ENCODE measurements around the gene LMBRD1. TPM values are rescaled to one million over a fixed set of nuclear protein-coding genes. Genes with fewer than 3 reads are reported as not detected.

Gene LMBRD1
- total RNA-seq, 1 experiment from 2014 or later: 27.5 TPM

GRCh38 chr6:69841862-69842261, 45.1 kb upstream of the LMBRD1 start:
- no peaks in the 10 kb centered on the region for H3K4me1 ChIP-seq
- no peak overlapping the region for H3K4me3 Mint-ChIP-seq (ENCODE audit: unreplicated experiment)
- H3K4me1 Mint-ChIP-seq (ENCODE audit: low read depth, unreplicated experiment): no peaks in the 10 kb centered on the region
- POLR2A ChIA-PET: no interaction called here
- H3K27me3 ChIP-seq (replicated peaks; ENCODE audit: control insufficient read depth, insufficient read depth, low read length): no peaks in the 10 kb centered on the region
- no peaks in the 10 kb centered on the region for H3K9me3 ChIP-seq
- H3K27ac Mint-ChIP-seq (ENCODE audit: unreplicated experiment): no peak overlapping the region
- CTCF ChIA-PET: no interaction called here
- H3K4me3 ChIP-seq (ENCODE audit: low read depth, low read length): no peak overlapping the region
- H3K36me3 Mint-ChIP-seq (ENCODE audit: insufficient read depth, unreplicated experiment): no peaks in the 10 kb centered on the region
- intact Hi-C loops (cut with micrococcal nuclease; ENCODE audit: unreplicated experiment): no loop called here
- BruUV-seq (replicated peaks): no TSS peak
- H3K36me3 ChIP-seq (ENCODE audit: control insufficient read depth, insufficient read depth, low read length): no peaks in the 10 kb centered on the region
- H3K9me3 Mint-ChIP-seq (ENCODE audit: unreplicated experiment): no peaks in the 10 kb centered on the region
- no peak for DNase-seq
- no peak for TF ChIP-seq CTCF (IDR thresholded peaks at IDR 0.05; ENCODE audit: insufficient read depth in 1 of 2, low read depth in 1 of 2, low read length in 1 of 2, severe bottlenecking in 1 of 2, unreplicated experiment in 1 of 2)
- H3K27me3 Mint-ChIP-seq (ENCODE audit: insufficient read depth, unreplicated experiment): peaks cover 2% of the 10 kb centered on the region

DNA sequence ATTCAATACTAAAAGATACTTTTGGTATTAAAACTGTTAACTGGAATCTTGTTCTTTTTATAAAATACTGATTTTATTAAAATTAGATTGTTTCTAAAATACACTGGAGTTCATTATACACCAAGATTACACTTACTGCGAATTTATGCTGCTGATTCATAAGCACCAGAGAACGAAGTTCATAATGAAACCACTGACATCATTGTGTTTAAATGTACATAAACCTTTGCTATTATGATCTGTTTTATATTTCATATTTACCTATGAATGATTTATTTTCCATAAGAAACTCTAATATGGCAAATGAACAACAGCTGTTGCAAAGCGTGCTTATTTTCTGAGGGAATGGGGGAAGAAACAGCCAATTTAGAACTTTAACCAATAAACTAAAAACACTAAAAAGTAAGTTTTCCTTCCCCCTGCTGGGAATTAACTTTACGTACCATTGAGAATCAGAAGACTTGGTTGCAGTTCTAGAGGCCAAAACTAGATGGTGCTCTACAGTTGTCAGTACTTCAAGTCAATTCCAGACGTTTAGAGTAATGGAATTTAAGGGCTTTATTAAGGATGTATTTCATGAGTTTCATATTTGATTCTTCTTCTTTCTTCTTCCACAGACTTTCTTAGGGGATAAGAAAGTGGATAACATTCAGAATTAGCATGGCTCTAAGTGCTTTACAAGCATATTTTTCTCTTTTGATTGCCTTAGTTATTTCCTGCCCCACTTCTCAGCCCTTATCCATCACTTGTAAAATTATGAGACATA, 38.8 kb upstream of the LMBRD1 start:
- peak; percentile 56 to 79 for TF ChIP-seq CTCF (IDR thresholded peaks at IDR 0.05; ENCODE audit: insufficient read depth in 1 of 2, low read depth in 1 of 2, low read length in 1 of 2, severe bottlenecking in 1 of 2, unreplicated experiment in 1 of 2)
- Mint-ChIP-seq H3K27me3 (ENCODE audit: insufficient read depth, unreplicated experiment) (peaks cover 5% of the 10 kb centered on the region), H3K9me3 (ENCODE audit: unreplicated experiment) (no peaks in the 10 kb centered on the region), H3K4me1 (ENCODE audit: low read depth, unreplicated experiment) (no peaks in the 10 kb centered on the region), H3K27ac (ENCODE audit: unreplicated experiment) (no peak overlapping the region), H3K4me3 (ENCODE audit: unreplicated experiment) (no peak overlapping the region), H3K36me3 (ENCODE audit: insufficient read depth, unreplicated experiment) (no peaks in the 10 kb centered on the region)
- Histone ChIP-seq H3K9me3 (no peaks in the 10 kb centered on the region), H3K4me3 (ENCODE audit: low read depth, low read length) (no peak overlapping the region), H3K4me1 (no peaks in the 10 kb centered on the region), H3K36me3 (ENCODE audit: control insufficient read depth, insufficient read depth, low read length) (no peaks in the 10 kb centered on the region), H3K27me3 (replicated peaks; ENCODE audit: control insufficient read depth, insufficient read depth, low read length) (no peaks in the 10 kb centered on the region)
- DNase-seq: peak in 1 of 2 experiments; percentile 42
- BruUV-seq (replicated peaks): no TSS peak
- ChIA-PET POLR2A (no interaction called here), CTCF (no interaction called here)
- intact Hi-C loops (cut with micrococcal nuclease; ENCODE audit: unreplicated experiment): loop anchor here (1.0 to 5.0 kb wide), 5 partner anchors 32 to 332 kb away; no protein-coding TSS in a partner anchor

DNA sequence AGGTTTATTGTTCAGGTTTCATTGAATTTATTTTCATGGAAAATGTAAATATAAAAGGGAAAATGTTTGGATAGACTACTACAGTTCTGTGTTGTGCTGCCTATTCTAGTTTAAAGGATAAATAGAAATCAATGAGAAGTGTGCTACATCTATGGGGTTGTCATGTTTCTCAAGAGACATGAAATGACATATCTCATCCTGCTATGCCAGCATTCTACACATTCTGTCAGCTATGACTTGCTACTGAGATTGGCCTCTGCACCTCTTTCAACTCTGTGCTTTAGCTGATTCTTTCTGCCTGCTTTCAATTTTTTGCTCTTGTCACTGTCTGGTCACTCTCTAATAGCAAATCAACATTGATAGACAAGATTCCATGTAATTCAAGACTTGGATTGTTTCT, 35.7 kb upstream of the LMBRD1 start:
- H3K4me1 ChIP-seq: no peaks in the 10 kb centered on the region
- intact Hi-C loops (cut with micrococcal nuclease; ENCODE audit: unreplicated experiment): no loop called here
- Mint-ChIP-seq H3K9me3 (ENCODE audit: unreplicated experiment) (no peaks in the 10 kb centered on the region), H3K4me3 (ENCODE audit: unreplicated experiment) (no peak overlapping the region), H3K36me3 (ENCODE audit: insufficient read depth, unreplicated experiment) (no peaks in the 10 kb centered on the region), H3K4me1 (ENCODE audit: low read depth, unreplicated experiment) (no peaks in the 10 kb centered on the region), H3K27ac (ENCODE audit: unreplicated experiment) (no peak overlapping the region), H3K27me3 (ENCODE audit: insufficient read depth, unreplicated experiment) (peaks cover 3% of the 10 kb centered on the region)
- H3K27me3 ChIP-seq (replicated peaks; ENCODE audit: control insufficient read depth, insufficient read depth, low read length): no peaks in the 10 kb centered on the region
- H3K9me3 ChIP-seq: no peaks in the 10 kb centered on the region
- H3K4me3 ChIP-seq (ENCODE audit: low read depth, low read length): no peak overlapping the region
- no TSS peak for BruUV-seq (replicated peaks)
- no peak for DNase-seq
- CTCF ChIA-PET: no interaction called here
- no peaks in the 10 kb centered on the region for H3K36me3 ChIP-seq (ENCODE audit: control insufficient read depth, insufficient read depth, low read length)
- no peak for TF ChIP-seq CTCF (IDR thresholded peaks at IDR 0.05; ENCODE audit: insufficient read depth in 1 of 2, low read depth in 1 of 2, low read length in 1 of 2, severe bottlenecking in 1 of 2, unreplicated experiment in 1 of 2)
- POLR2A ChIA-PET: no interaction called here

All from Caco-2 (cell line).